Heart left ventricle (tissue), 13 donors: ENCODE results near the gene KCNA10.

Experiments
- CTCF ChIP-seq, 12 donors: fragments of 200-600 bp; sonication (generic) in 4 of 12; IDR thresholded peaks; one replicate each; pipeline versions ENCODE4 v1.5.0 to v1.8.0; 2018 to 2022; ENCODE audit warnings: antibody characterized with exemption in 12 of 12, mild to moderate bottlenecking in 5 of 12
- POLR2A ChIP-seq, 2 donors: fragments of 450-650 bp; IDR thresholded peaks; one replicate each; pipeline ENCODE4 v1.6.1; 2017; ENCODE audit warnings: antibody characterized with exemption in 2 of 2, mild to moderate bottlenecking in 2 of 2, moderate library complexity in 2 of 2
- donor health status: ischemic (EF 13 %, LVEDD 7.1; RV severe dilation, severe dysfunction).
- donor health status: DM: no; HTN: yes; CAD: no.
- donor health status: DM: no; HTN: no; CAD: no.
- donor health status: ischemic (EF 25% LVEDD 6.9; RV normal size, moderate dysfunction).
- donor health status: ischemic (EF 25% LVEDD 5.7; RV mildly dilated, moderate dysfunction).
- donor health status: ischemic (EF 35%, LVEDD 5.7; RV mildly dilated, moderate dysfunction).
- donor health status: nonischemic (EF 11% LVEDD 7.7; RV severe dilation, severe dysfunction).
- donor health status: DM: yes; HTN: yes; CAD: no.
- donor health status: PGD.
- donor health status: ischemic (EF 29% LVEDD 5.4; RV normal size, mild dysfunction).
- donor health status: nonischemic (EF 23%, LVEDD 6.1; RV moderate dilation, normal function).

GRCh38 chr1:110533230-110533629, 14.3 kb upstream of the KCNA10 start:
- TF ChIP-seq CTCF (IDR thresholded peaks at IDR 0.05) (no peak), POLR2A (IDR thresholded peaks at IDR 0.05) (no peak)
